Vagina (tissue), 2 donors: ENCODE results near the gene OS9. TPM values are rescaled to one million over a fixed set of nuclear protein-coding genes. Genes with fewer than 3 reads are reported as not detected.

ENCODE experiments used
- DNase-seq, 2 donors: peaks; one replicate each; pipeline ENCODE4 v3.0.0-alpha.2; 2017; ENCODE audit errors: extremely low spot score in 2 of 2
- H3K27ac ChIP-seq: fragments of 200-600 bp; sonication (generic); one replicate; pipeline ENCODE4 v1.5.1; 2019
- H3K27me3 ChIP-seq: fragments of 200-600 bp; sonication (generic); one replicate; pipeline ENCODE4 v1.5.1; 2019
- H3K36me3 ChIP-seq, 2 donors: fragments of 200-600 bp; sonication (generic); one replicate each; pipeline ENCODE4 v1.5.1; 2017 to 2019
- H3K4me1 ChIP-seq: fragments of 200-600 bp; sonication (generic); one replicate; pipeline ENCODE4 v1.5.1; 2019
- H3K4me3 ChIP-seq, 2 donors: fragments of 200-600 bp; sonication (generic); 1 replicate in 1 of 2; 2 replicates in 1 of 2; pipeline ENCODE4 v1.5.1; 2016 to 2019
- H3K9me3 ChIP-seq: fragments of 200-600 bp; sonication (generic); one replicate; pipeline ENCODE4 v1.5.1; 2019
- CTCF ChIP-seq, 3 experiments: fragments of 450-650 bp in 2 of 3; fragments of 200-600 bp in 1 of 3; sonication (generic) in 1 of 3; IDR thresholded peaks; one replicate each; pipeline ENCODE4 v1.5.1; 2017 to 2019; ENCODE audit warnings: antibody characterized with exemption in 3 of 3, mild to moderate bottlenecking in 2 of 3, moderate library complexity in 2 of 3
- POLR2A ChIP-seq, 2 donors: fragments of 450-650 bp; IDR thresholded peaks; one replicate each; pipeline ENCODE4 v1.6.1; 2017; ENCODE audit warnings: antibody characterized with exemption in 2 of 2, mild to moderate bottlenecking in 2 of 2, moderate library complexity in 2 of 2
- POLR2AphosphoS5 ChIP-seq, 2 donors: sonication (generic); formaldehyde crosslinking; IDR thresholded peaks; one replicate each; pipeline ENCODE4 v1.9.0; 2017; ENCODE audit warnings: antibody characterized with exemption in 2 of 2, mild to moderate bottlenecking in 2 of 2, low read depth in 1 of 2; ENCODE audit not compliant: insufficient read depth in 1 of 2
- intact Hi-C: fragments of 100-400 bp; cut with DNase I; formaldehyde crosslinking; loops from one replicate; pipeline ENCODE4 v1.15.1; 2023
- total RNA-seq: library from RNA; depleted of rRNA; stranded (reverse); fragments of >200 nt; gene quantifications from one replicate; pipeline ENCODE4 v1.2.3, GENCODE V29; 2016

The OS9 gene
- total RNA-seq, 1 donor from 2014 or later, result 105 TPM

DNA sequence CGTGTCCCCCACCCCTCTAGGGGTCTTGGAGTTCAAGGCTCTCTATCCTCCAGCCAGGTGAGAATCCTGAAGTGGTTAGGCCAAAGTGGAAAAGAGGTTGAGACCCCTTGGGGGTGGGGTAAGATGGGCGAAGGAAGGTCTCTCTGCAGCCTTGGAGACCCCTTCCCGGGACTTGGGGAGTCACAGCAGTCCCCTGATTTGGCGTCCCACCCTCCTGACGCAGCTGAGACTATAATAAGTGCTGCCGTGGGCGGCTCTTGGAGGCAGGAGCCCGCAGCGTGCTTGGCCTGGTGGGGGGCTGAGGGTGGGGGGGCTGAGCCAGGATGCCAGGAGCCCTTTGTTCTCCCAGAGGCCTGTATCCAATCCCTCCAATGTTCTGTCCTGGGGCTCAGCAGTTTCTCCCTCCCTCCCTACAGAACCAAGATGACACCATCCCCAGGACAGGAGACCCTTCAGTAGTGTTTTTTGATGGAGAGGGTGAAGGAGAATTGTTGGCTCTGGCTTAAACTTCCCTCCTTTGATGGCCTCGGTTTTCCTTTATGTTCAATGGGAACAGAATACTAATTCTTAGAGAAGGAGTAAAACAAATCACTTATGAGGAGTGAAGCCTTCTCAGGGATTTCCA lies 46.1 kb downstream of the OS9 start:
- Histone ChIP-seq H3K36me3 (no peaks in the 10 kb centered on the region), H3K4me3 (no peak overlapping the region), H3K9me3 (no peaks in the 10 kb centered on the region), H3K4me1 (peaks cover 43% of the 10 kb centered on the region), H3K27me3 (peaks cover 6% of the 10 kb centered on the region), H3K27ac (no peak overlapping the region)
- TF ChIP-seq POLR2A (IDR thresholded peaks at IDR 0.05) (no peak), CTCF (IDR thresholded peaks at IDR 0.05) (no peak), POLR2AphosphoS5 (IDR thresholded peaks at IDR 0.05; ENCODE audit: insufficient read depth in 1 of 2, low read depth in 1 of 2) (no peak)
- DNase-seq, result no peak
- intact Hi-C loops, result no loop called here

- Histone ChIP-seq H3K4me1 (peaks cover 44% of the 10 kb centered on the region), H3K4me3 (no peak overlapping the region)
- DNase-seq, result no peak
Observed at GRCh38 chr12:57740656-57741412, 46.9 kb downstream of the OS9 start.

DNA sequence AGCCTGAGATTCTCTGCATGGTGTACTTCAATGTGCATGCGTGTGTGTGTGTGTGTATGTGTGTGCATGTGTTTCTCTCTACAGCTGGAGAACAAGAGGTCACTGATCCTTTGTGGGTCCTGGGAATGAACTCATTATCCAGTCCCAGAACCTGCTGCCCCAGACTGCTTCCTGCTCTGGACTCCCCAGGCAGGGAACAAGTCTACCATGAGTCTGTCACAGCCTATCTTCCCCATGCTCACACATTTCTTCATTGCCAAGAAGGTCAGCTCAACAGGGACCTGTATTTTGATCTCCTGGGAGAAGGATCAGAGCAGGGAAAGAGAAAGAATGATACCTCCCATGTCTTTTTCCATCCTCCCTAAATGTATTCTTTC lies 47.5 kb downstream of the OS9 start:
- no peaks in the 10 kb centered on the region for H3K27me3 ChIP-seq
- no peak for DNase-seq

More at GRCh38 chr12:57740656-57741412, 46.9 kb downstream of the OS9 start:
- TF ChIP-seq CTCF (IDR thresholded peaks at IDR 0.05), result no peak
- TF ChIP-seq POLR2AphosphoS5 (IDR thresholded peaks at IDR 0.05; ENCODE audit: insufficient read depth in 1 of 2, low read depth in 1 of 2), result no peak
- no peak for TF ChIP-seq POLR2A (IDR thresholded peaks at IDR 0.05)
- H3K27me3 ChIP-seq, result peaks cover 2% of the 10 kb centered on the region
- H3K27ac ChIP-seq, result no peak overlapping the region
- no peaks in the 10 kb centered on the region for H3K9me3 ChIP-seq
- no peaks in the 10 kb centered on the region for H3K36me3 ChIP-seq
- intact Hi-C loops, result no loop called here

GRCh38 chr12:57741844-57742738 lies 48.2 kb downstream of the OS9 start:
- Histone ChIP-seq H3K27me3 (no peaks in the 10 kb centered on the region), H3K9me3 (no peaks in the 10 kb centered on the region), H3K36me3 (peaks cover 0 to 6% of the 10 kb centered on the region in 2 donors), H3K4me1 (peaks cover 35% of the 10 kb centered on the region), H3K27ac (no peak overlapping the region), H3K4me3 (peak overlapping the region in 1 of 2 donors; percentile 10)
- DNase-seq, result no peak
- intact Hi-C loops, result no loop called here
- TF ChIP-seq POLR2A (IDR thresholded peaks at IDR 0.05), result no peak
- TF ChIP-seq POLR2AphosphoS5 (IDR thresholded peaks at IDR 0.05; ENCODE audit: insufficient read depth in 1 of 2, low read depth in 1 of 2), result no peak
- TF ChIP-seq CTCF (IDR thresholded peaks at IDR 0.05), result no peak

More for the DNA sequence above, 47.5 kb downstream of the OS9 start:
- peaks cover 40% of the 10 kb centered on the region for H3K4me1 ChIP-seq
- intact Hi-C loops, result no loop called here
- no peak overlapping the region for H3K27ac ChIP-seq
- H3K9me3 ChIP-seq, result no peaks in the 10 kb centered on the region
- peak overlapping the region in 1 of 2 donors; percentile 10 for H3K4me3 ChIP-seq
- H3K36me3 ChIP-seq, result no peaks in the 10 kb centered on the region
- no peak for TF ChIP-seq POLR2A (IDR thresholded peaks at IDR 0.05)
- no peak for TF ChIP-seq CTCF (IDR thresholded peaks at IDR 0.05)
- TF ChIP-seq POLR2AphosphoS5 (IDR thresholded peaks at IDR 0.05; ENCODE audit: insufficient read depth in 1 of 2, low read depth in 1 of 2), result no peak
